Rectal smooth muscle tissue (tissue), 1 donor: Measurements from ENCODE around the gene SLIT3.

Experiments
- H3K27ac ChIP-seq: one replicate; pipeline ENCODE4 v1.7.0; 2013; ENCODE audit warnings: low read depth, low read length, inconsistent platforms
- H3K27me3 ChIP-seq: one replicate; pipeline ENCODE4 v1.7.0; 2013; ENCODE audit warnings: low read length; ENCODE audit not compliant: control insufficient read depth, insufficient read depth
- H3K36me3 ChIP-seq: one replicate; pipeline ENCODE4 v1.7.0; 2013; ENCODE audit warnings: low read length; ENCODE audit not compliant: control insufficient read depth, insufficient read depth
- H3K4me1 ChIP-seq: one replicate; pipeline ENCODE4 v1.7.0; 2013; ENCODE audit warnings: low read length; ENCODE audit not compliant: control insufficient read depth, insufficient read depth
- H3K4me3 ChIP-seq: one replicate; pipeline ENCODE4 v1.7.0; 2013; ENCODE audit warnings: low read length
- H3K9ac ChIP-seq: one replicate; pipeline ENCODE4 v1.7.0; 2013; ENCODE audit warnings: low read length

SLIT3 gene

DNA sequence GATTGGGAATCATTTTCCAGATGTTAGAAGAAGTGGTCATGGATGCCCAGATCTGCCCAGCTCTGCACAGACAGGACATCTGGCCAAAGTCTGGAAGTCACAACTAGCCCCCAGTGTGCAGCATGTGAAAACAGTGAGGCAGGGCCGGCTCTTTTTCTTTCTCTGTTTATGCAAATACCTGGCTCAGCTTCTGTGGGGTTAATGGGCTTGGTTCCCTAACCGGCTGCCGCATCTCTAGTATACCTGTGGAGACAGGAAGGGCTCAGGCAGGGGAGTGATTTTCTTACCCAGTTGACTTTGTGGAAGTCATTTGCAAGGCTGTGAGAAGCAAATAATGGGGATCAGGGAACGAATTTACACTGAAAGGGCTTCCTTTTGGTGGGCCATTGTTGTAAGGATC lies 467.0 kb downstream of the SLIT3 start:
- Histone ChIP-seq H3K4me3 (no peak overlapping the region), H3K4me1 (peaks cover 2% of the 10 kb centered on the region), H3K27ac (no peak overlapping the region), H3K36me3 (no peaks in the 10 kb centered on the region), H3K27me3 (no peaks in the 10 kb centered on the region), H3K9ac (no peak overlapping the region)

- Histone ChIP-seq H3K4me3 (no peak overlapping the region), H3K9ac (no peak overlapping the region), H3K4me1 (peaks cover 2% of the 10 kb centered on the region), H3K27me3 (no peaks in the 10 kb centered on the region), H3K36me3 (no peaks in the 10 kb centered on the region), H3K27ac (no peak overlapping the region)
These were observed 467.6 kb downstream of the SLIT3 start for GRCh38 chr5:168833383-168833782.

DNA sequence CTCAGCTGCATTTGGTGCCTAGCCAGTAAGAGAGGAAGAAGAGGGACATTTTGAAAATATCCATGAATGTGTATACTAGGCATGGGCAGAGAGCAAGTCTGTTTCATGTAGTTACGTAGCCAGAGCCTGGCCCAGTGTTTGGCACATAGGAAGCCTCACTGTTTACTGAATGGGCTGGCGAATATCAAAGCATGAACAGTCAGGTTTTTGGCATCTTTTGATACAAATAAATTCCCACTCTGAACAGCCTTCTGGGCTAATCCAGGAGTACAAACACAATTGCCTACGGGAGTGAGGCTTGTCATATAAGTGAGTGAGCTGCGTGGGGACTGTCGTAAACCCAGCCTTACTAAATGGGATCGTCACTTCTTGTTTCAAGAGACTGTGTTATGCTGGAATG lies 468.6 kb downstream of the SLIT3 start:
- peaks cover 2% of the 10 kb centered on the region for H3K4me1 ChIP-seq
- no peaks in the 10 kb centered on the region for H3K36me3 ChIP-seq
- H3K27ac ChIP-seq = no peak overlapping the region
- H3K27me3 ChIP-seq = no peaks in the 10 kb centered on the region
- H3K9ac ChIP-seq = no peak overlapping the region
- H3K4me3 ChIP-seq = no peak overlapping the region

DNA sequence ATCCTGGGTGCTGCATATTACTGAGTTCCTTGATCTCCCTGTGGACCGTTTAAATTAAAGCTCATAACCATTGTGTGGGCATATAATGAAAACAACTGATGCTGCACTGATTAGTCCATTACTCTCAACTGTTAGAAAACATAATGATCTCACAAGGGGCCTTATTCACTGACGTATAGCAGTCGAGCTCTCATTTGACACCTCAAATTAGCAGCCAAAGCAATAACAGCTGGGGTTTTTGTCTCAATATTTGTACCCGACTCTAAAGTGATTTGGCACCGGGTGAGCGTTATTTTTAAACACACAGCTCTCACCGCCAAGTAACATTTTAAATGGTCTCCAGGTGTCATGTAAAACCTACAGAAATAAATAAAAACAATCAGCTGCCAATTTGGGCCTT lies 469.6 kb downstream of the SLIT3 start:
- no peaks in the 10 kb centered on the region for H3K36me3 ChIP-seq
- peaks cover 2% of the 10 kb centered on the region for H3K4me1 ChIP-seq
- H3K27me3 ChIP-seq = no peaks in the 10 kb centered on the region
- no peak overlapping the region for H3K9ac ChIP-seq
- no peak overlapping the region for H3K4me3 ChIP-seq
- H3K27ac ChIP-seq = no peak overlapping the region

DNA sequence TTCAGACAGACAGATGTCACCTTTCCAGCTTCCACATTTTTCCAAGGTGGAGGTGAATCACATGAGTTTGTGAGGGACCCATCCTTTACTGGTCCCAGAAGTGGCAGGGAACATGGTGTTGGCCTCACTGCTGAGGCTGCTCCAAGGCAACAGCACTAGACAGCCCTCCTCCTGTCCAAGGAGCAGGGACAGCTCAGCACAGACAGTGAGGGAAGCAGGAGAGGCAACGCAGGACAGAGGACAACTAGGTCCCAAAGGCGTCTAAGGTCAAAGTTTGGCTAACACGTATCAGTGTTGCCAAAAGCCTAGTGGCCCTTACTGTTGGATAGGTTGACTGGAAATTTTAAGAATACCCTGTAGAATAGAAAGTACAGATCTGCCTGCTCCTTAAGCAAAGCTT lies 470.1 kb downstream of the SLIT3 start:
- no peak overlapping the region for H3K4me3 ChIP-seq
- H3K36me3 ChIP-seq = no peaks in the 10 kb centered on the region
- H3K27me3 ChIP-seq = no peaks in the 10 kb centered on the region
- H3K27ac ChIP-seq = no peak overlapping the region
- H3K4me1 ChIP-seq = peaks cover 2% of the 10 kb centered on the region
- no peak overlapping the region for H3K9ac ChIP-seq

DNA sequence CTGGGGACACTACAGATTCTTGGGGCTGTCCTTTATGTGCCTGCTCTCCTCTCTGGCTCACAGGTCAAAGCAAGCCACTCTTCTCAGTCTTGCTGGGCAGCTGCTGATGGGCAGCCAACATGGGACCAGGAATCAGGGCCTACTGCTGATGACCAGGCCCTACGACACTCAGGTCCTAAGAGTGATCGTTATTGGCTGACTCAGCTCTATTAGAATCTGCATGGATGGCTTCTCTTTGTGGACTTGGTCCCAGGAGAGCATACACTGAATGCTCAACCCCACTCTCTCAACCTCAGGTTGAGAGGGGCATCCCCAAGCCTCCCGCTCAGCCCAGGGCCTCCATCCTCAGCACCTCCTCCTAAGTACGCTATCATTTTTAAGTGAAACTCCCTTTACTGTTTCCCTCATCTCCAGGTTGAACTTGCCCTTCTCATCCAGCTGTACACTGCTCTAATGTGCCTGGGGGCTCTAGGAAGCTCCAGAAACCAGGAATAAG lies 471.0 kb downstream of the SLIT3 start:
- Histone ChIP-seq H3K9ac (no peak overlapping the region), H3K36me3 (no peaks in the 10 kb centered on the region), H3K4me1 (peaks cover 2% of the 10 kb centered on the region), H3K4me3 (no peak overlapping the region), H3K27ac (no peak overlapping the region), H3K27me3 (no peaks in the 10 kb centered on the region)

DNA sequence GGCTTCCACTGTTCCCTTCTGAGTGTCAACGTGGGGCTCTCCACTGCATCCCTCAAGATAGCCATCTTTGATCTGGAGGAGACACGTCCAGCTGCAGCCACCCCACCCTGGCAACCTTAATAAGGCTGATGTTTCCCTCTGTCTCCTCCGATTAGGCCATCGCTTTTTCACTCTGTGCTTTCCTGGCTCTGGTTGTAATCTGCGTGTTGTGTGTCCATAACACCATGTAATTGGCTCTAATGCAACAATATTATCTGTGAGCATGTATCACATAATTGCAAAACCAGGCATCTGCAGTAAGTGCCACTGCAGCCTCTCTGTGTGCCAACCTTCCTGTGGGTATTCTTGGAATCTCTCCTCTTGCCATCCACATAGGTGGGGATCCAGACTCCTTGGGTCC lies 471.9 kb downstream of the SLIT3 start:
- no peak overlapping the region for H3K27ac ChIP-seq
- no peak overlapping the region for H3K9ac ChIP-seq
- H3K27me3 ChIP-seq = no peaks in the 10 kb centered on the region
- H3K4me3 ChIP-seq = no peak overlapping the region
- peaks cover 2% of the 10 kb centered on the region for H3K4me1 ChIP-seq
- H3K36me3 ChIP-seq = no peaks in the 10 kb centered on the region

- H3K36me3 ChIP-seq = no peaks in the 10 kb centered on the region
- no peak overlapping the region for H3K9ac ChIP-seq
- H3K27me3 ChIP-seq = no peaks in the 10 kb centered on the region
- no peak overlapping the region for H3K4me3 ChIP-seq
- no peak overlapping the region for H3K27ac ChIP-seq
- H3K4me1 ChIP-seq = peaks cover 2% of the 10 kb centered on the region
These were observed 473.3 kb downstream of the SLIT3 start for GRCh38 chr5:168827636-168828035.

DNA sequence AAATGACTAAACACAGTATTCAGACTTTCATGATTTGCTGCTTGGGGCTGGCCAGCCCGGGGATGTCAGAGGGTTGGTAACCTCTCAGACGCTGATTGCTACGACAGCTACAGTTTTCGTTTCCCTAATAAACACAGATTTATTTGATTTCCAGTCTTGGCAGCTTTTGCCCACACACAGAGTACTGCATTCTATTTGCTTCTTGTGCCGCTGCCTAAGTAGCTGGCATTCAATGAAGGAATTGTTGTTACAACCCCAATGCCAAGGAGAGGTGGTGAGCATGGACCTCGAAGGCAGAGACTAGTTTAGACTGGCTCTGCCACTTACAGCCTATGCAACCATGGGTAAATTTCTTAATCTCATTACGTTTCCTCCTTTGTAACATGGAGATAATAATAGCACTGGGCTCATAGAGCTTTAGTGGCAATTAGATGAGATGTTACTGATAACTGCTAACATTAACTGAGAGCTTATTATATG lies 474.7 kb downstream of the SLIT3 start:
- no peaks in the 10 kb centered on the region for H3K4me1 ChIP-seq
- no peak overlapping the region for H3K27ac ChIP-seq
- no peaks in the 10 kb centered on the region for H3K27me3 ChIP-seq
- H3K9ac ChIP-seq = no peak overlapping the region
- H3K4me3 ChIP-seq = no peak overlapping the region
- H3K36me3 ChIP-seq = no peaks in the 10 kb centered on the region

DNA sequence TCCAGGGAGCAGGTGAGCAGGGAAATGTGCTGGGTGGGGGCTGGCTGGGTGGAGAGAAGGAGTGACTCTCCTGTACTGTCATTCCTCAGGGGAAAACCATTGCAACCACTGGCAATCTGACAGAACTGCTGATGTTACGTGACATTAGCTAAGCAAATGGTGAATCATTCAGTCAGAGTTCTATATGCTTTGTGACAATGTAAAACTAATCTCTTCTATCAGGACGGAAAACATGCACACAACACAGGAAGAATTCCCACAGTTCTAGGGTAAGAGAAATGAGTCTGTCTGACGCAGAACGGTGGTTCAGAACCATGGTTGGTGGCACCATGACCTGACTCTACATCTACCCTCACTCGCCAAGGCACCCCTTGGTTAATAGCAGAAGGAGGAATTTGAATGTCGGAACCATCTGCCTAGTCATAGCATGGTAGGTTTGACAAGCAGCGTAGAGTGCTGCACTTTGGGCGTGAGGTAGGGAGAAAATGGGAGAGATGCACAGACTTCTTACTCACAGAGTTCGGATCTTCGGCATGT lies 478.1 kb downstream of the SLIT3 start:
- no peak overlapping the region for H3K4me3 ChIP-seq
- no peak overlapping the region for H3K27ac ChIP-seq
- no peaks in the 10 kb centered on the region for H3K27me3 ChIP-seq
- H3K4me1 ChIP-seq = no peaks in the 10 kb centered on the region
- H3K36me3 ChIP-seq = no peaks in the 10 kb centered on the region
- no peak overlapping the region for H3K9ac ChIP-seq

DNA sequence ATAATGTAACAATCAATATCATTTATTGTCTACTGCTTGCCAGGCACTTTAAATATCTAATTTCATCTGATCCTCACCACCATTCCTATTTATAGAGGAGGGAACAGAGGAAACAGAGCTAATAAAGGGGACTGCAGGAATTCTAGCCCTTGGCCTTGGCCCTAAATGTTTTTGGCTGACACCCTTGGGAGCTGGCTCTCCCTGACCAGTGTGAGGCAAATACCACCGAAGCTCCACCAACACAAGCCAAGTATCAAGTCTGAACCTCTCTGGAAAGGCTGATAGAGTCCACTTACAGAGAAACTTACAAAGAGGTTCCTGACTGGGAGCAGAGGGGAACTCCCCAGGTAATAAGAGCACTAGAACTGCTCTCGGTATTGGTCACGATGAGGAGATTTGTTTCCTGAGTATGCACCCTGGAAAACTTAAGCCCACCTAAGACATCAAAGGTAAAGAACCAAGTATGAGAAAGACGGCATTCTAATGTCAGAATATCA lies 478.6 kb downstream of the SLIT3 start:
- Histone ChIP-seq H3K36me3 (no peaks in the 10 kb centered on the region), H3K27ac (no peak overlapping the region), H3K4me1 (no peaks in the 10 kb centered on the region), H3K9ac (no peak overlapping the region), H3K4me3 (no peak overlapping the region), H3K27me3 (no peaks in the 10 kb centered on the region)

GRCh38 chr5:168820874-168821273 lies 480.1 kb downstream of the SLIT3 start:
- Histone ChIP-seq H3K4me3 (no peak overlapping the region), H3K27me3 (no peaks in the 10 kb centered on the region)

DNA sequence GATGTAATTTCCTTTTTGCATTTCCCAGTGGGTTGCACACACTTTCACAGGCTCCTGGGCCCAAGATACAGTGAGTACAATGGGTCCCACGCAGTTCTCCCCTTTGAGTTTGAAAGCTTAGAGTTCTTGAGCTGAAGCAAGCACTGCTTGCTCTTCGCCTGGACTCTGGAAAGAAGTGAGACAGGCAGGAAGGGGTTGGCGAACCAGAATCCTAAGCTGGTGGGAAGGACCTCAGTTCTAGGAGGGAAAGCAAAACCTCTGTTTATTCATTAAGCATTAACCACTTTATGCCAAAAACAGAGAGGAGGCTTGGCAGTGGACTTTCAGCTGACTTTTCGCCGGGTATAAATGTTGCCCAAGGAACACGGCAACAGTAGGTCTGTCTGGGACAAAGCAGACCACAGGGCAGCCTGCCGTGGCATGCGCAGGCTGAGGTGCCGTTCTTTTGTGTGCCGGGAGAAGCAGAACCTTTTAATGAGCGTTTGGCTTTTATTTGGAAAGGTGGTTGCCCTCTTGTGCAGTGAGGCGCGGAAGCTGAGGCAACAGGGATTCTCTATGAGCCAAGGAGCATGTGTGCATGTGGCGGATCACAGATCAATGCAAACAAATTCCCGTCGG lies 481.8 kb downstream of the SLIT3 start:
- Histone ChIP-seq H3K4me3 (no peak overlapping the region), H3K27me3 (no peaks in the 10 kb centered on the region), H3K27ac (no peak overlapping the region), H3K4me1 (no peaks in the 10 kb centered on the region), H3K36me3 (no peaks in the 10 kb centered on the region), H3K9ac (no peak overlapping the region)

More at GRCh38 chr5:168820874-168821273, 480.1 kb downstream of the SLIT3 start:
- Histone ChIP-seq H3K9ac (no peak overlapping the region), H3K4me1 (no peaks in the 10 kb centered on the region), H3K36me3 (no peaks in the 10 kb centered on the region), H3K27ac (no peak overlapping the region)
